ENCODE data around the gene RAB6B.

DNA sequence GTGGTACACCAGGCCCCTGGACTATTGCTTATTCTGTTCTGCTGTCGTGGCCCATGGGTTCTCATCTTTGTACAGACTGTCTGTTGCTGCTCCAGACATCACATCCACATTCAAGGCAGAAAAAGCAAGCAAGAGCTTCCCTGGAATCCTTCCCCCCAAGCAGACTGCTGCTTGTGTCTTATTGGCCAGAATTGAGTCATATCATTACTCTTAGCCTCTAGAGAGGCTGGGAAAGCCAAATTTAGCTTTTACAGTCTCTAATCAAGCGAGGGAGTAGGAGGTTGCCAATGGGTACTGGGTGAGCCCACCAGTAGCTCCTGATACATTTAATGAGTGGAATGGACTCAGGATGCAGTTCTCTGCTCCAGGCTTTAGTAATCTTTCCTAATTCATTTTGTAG is 39.4 kb downstream of the RAB6B start:
- TF ChIP-seq, protein P1, sequence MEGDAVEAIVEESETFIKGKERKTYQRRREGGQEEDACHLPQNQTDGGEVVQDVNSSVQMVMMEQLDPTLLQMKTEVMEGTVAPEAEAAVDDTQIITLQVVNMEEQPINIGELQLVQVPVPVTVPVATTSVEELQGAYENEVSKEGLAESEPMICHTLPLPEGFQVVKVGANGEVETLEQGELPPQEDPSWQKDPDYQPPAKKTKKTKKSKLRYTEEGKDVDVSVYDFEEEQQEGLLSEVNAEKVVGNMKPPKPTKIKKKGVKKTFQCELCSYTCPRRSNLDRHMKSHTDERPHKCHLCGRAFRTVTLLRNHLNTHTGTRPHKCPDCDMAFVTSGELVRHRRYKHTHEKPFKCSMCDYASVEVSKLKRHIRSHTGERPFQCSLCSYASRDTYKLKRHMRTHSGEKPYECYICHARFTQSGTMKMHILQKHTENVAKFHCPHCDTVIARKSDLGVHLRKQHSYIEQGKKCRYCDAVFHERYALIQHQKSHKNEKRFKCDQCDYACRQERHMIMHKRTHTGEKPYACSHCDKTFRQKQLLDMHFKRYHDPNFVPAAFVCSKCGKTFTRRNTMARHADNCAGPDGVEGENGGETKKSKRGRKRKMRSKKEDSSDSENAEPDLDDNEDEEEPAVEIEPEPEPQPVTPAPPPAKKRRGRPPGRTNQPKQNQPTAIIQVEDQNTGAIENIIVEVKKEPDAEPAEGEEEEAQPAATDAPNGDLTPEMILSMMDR (IDR thresholded peaks at IDR 0.05) = no peak
- no peak for TF ChIP-seq POLR2A (IDR thresholded peaks at IDR 0.05)
- no peak for TF ChIP-seq POLR2AphosphoS5 (IDR thresholded peaks at IDR 0.05)

All from breast epithelium (tissue), 3 donors.